LNCAP (cell line): ENCODE data around the gene DOLK.
A peak's percentile ranks its signal among the peaks of the same experiment; 100 is the strongest.

Experiments used
- TF ChIP-seq, protein P1 (sequence below): fragments of 450-650 bp; IDR thresholded peaks from 2 replicates; pipeline ENCODE4 v1.5.1; 2017; ENCODE audit warnings: mild to moderate bottlenecking

The DOLK gene

DNA sequence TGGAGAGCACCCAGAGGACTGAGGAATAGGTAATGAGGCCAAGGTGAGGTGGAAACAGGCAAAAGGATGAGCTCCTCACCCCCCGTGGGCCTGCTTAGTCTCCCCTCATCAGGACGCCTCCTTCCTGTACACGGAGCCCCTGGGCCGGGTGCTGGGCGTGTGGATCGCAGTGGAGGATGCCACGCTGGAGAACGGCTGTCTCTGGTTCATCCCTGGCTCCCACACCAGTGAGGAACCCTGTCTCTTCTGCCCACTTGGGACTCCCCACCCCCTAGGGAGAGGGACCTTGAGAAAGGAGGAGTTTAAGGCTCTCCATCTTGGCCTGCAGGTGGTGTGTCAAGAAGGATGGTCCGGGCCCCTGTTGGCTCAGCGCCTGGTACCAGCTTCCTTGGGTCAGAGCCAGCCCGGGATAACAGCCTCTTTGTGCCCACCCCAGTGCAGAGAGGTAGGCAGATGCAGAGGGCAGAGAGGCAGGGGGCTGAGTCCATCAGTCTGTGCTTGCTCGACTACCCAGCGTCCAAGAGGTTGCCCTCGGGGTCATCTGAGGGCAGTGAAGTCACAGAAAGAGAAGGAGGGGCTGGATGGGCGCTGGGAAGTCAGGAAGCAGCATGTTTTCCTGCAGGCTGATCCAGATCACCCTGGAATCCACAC lies 7.0 kb downstream of the DOLK start:
- TF ChIP-seq, protein P1, sequence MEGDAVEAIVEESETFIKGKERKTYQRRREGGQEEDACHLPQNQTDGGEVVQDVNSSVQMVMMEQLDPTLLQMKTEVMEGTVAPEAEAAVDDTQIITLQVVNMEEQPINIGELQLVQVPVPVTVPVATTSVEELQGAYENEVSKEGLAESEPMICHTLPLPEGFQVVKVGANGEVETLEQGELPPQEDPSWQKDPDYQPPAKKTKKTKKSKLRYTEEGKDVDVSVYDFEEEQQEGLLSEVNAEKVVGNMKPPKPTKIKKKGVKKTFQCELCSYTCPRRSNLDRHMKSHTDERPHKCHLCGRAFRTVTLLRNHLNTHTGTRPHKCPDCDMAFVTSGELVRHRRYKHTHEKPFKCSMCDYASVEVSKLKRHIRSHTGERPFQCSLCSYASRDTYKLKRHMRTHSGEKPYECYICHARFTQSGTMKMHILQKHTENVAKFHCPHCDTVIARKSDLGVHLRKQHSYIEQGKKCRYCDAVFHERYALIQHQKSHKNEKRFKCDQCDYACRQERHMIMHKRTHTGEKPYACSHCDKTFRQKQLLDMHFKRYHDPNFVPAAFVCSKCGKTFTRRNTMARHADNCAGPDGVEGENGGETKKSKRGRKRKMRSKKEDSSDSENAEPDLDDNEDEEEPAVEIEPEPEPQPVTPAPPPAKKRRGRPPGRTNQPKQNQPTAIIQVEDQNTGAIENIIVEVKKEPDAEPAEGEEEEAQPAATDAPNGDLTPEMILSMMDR: no peak

DNA sequence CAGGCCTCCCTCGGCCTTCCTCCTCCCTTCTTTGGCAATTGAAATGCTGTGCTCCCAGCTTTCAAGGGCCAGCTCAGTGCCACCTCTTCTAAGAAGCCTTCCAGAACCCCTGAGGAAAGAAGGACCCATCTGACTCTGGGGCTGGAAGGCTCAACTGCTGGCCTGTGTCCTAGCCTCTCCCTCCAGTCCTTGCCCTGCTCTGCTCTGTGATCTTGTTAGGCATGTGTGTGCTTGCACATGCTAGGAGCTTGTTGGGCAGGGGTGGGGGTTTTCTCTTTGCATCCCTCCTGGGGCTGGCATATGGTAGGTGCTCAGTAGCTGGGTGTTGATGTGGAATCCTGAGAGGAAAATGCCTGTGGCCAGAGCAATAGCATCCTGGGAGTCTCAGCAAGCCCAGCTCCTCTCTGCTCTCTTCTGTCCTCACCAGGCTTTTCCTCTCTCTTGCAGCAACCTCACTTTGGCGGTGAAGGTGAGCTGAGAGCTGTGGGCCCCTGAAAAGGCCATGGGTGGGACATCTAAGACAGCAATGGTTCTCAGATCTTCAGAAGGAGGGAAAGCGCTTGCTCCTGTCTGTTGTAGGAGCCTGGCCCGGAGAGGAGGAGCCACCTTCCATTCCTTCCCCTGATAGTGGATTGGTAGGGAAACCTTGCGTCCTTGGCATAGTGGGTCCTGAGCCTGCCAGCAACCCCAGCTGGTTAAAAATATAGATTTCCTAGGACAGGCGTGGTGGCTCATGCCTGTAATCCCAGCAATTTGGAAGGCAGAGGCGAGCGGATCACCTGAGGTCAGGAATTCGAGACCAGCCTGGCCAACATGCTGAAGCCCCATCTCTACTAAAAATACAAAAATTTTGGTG lies 9.9 kb downstream of the DOLK start:
- TF ChIP-seq, protein P1: no peak

DNA sequence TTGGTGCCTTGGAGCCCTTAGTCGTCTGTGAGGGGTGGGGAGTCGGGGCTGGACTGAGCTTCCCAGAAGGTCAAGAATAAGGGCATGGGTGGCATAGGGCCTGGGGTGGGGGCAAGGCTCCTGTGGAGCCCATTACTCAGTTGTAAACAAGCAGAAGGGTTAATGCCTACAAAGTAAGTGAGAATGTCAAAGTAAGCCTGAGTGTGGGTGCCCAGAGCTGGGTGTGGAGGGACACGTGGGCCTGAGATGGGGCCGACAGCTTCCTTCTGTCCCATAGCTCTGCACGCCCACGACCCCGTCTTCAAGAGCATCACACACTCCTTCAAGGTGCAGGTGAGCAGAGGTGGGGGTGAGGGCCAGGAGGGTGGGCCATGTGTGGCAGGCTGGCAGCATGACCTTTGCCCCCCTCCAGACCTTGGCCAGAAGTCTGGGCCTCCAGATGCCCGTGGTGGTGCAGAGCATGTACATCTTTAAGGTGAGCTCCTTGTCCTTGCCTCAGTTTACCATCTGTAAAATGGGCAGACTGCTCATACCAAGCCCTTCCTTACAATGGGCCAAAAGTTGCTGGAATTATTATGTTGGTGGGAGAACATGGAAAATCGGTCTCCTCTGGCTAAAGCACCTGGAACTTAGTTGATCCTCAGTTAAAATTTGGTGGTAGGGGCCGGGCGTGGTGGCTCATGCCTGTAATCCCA lies 11.1 kb downstream of the DOLK start:
- TF ChIP-seq, protein P1: no peak

DNA sequence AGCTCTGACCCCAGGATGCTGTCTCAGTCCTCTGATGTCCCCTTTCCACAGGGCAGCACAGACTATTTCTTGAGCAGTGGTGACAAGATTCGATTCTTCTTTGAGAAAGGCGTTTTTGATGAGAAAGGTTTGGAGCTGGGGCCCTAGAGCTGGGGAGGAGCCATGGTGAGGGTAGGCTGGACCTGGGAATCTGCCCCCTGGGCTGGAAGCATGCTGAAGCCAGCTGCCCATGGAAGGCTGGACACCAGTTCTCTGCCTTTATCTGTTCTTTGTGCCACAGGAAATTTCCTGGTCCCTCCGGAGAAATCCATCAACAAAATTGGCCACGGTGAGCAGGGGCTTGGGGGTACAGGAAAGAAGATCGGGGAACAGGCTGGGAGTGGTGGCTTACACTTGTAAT lies 13.7 kb downstream of the DOLK start:
- TF ChIP-seq, protein P1: no peak

DNA sequence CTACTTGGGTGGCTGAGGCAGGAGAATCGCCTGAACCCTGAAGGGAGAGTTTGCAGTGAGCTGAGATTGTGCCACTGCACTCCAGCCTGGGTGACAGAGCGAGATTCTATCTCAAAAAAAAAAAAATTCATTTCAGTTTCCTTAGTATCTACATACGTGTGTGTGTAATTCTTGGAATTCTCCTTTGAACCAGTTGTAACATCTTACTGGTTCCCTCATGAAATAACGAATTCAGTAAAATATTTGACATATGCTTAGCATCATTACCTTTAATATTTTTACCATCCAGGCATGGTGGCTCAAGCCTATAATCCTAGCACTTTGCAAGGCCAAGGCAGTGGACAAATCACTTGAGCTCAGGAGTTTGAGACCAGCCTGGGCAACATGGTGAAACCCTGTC lies 17.8 kb downstream of the DOLK start:
- TF ChIP-seq, protein P1: no peak

DNA sequence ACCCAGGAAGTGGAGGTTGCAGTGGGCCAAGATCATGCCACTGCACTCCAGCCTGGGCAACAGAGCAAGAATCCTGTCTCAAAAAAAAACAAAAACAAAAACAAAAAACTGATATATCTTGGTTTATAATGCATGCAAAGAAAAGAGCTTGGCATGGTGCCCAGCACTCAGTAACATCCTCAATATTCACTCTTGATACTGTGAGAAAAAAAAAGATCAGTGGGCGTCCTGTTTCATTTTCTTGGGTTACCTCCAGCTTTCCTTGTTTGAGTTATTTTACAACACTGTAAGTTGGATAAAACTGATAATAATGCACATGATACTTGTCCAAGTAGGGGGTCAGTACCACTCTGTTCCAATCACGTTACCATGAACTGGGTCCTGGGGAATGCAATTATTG lies 18.8 kb downstream of the DOLK start:
- TF ChIP-seq, protein P1: no peak

DNA sequence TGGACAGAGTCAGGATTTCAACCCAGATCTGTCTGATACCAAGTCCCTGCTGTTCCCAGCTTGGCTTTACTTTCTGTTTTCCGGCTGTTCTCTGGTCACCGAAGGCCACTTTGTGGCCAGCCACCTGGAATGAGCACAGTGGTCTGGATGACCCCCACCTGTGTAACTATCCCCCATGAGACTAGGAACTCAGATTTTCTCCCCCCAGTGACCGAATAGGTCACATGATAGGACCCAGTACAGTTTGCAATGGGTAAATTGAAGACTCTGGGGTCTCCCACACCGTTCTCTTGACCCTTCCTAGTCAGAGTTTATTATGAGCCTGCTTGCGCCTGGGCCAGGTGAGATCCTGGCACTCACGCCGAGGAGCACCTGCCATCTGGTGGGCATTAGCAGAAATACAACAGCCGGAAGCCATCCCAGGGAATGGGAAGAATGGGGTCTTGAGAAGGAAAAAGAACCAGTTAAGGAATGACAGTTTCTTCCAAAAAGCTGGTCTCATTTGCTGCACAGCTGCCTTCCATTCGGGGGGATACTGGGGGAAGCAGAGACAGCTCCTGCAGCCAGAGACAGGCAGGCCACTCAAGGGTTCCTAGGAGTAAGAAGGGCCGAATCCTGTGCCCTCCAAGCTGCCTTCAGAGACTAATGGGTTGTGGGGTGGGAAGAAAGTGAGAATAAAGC lies 19.5 kb downstream of the DOLK start:
- TF ChIP-seq, protein P1: peak; percentile 89
